D721Med (cell line): Measurements from ENCODE around the gene SVOPL.

Experiments used
- DNase-seq: peaks from one replicate; pipeline ENCODE4 v3.0.0; 2011; ENCODE audit warnings: low spot score; ENCODE audit not compliant: insufficient read length
- FAIRE-seq: peaks from 2 replicates; lab custom pipeline; 2011; peaks lifted over from hg19 to GRCh38; lab: Jason Lieb, UNC
- TF ChIP-seq, protein P1 (sequence below): IDR thresholded peaks from 2 replicates; pipeline ENCODE4 v1.5.1; 2012; ENCODE audit warnings: mild to moderate bottlenecking, control low read depth; ENCODE audit not compliant: insufficient read depth; ENCODE audit errors: missing control alignments

Gene SVOPL

GRCh38 chr7:138553805-138554204, 147.4 kb downstream of the SVOPL start:
- TF ChIP-seq, protein P1, sequence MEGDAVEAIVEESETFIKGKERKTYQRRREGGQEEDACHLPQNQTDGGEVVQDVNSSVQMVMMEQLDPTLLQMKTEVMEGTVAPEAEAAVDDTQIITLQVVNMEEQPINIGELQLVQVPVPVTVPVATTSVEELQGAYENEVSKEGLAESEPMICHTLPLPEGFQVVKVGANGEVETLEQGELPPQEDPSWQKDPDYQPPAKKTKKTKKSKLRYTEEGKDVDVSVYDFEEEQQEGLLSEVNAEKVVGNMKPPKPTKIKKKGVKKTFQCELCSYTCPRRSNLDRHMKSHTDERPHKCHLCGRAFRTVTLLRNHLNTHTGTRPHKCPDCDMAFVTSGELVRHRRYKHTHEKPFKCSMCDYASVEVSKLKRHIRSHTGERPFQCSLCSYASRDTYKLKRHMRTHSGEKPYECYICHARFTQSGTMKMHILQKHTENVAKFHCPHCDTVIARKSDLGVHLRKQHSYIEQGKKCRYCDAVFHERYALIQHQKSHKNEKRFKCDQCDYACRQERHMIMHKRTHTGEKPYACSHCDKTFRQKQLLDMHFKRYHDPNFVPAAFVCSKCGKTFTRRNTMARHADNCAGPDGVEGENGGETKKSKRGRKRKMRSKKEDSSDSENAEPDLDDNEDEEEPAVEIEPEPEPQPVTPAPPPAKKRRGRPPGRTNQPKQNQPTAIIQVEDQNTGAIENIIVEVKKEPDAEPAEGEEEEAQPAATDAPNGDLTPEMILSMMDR = no peak
- FAIRE-seq = no peak
- DNase-seq = no peak

DNA sequence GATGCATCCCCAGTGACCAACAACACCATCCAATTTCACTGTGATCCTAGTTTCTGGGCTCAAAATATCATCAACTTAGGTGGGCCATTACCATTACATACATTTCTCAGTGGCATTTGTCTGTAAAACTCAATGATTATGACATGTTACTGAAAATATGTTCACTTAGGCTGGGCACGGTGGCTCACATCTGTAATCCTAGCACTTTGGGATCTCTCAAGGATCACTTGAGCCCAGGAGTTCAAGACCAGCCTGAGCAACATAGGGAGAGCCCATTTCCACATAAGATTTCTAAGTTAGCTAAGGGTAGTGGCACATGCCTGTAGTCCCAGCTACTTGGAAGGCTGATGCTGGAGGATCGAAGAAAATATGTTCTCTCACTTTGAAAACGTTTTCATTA, 150.1 kb downstream of the SVOPL start:
- FAIRE-seq (no peak), DNase-seq (no peak)
- TF ChIP-seq, protein P1 = no peak

- TF ChIP-seq, protein P1 = no peak
- DNase-seq (no peak), FAIRE-seq (no peak)
Observed at GRCh38 chr7:138550337-138550736, 150.8 kb downstream of the SVOPL start.

DNA sequence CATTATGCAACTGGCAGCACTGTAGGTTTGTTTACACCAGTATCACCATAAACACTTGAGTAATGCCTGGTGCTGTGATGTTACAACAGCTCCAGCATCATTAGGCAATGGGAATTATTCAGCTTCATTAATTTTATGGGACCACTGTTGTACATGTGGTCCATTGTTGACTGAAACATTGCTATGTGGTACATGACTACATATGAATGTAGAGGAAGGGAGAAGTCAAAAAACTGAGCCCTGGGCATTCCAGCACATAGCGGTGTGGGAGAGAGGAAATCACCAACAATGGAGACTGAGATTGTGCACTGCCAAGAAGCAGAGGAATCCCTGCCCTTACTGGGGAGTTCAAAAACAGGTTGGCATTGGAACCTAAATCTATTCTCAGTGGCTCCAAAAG, 152.1 kb downstream of the SVOPL start:
- FAIRE-seq = no peak
- TF ChIP-seq, protein P1 = no peak
- no peak for DNase-seq

GRCh38 chr7:138546829-138547228, 154.3 kb downstream of the SVOPL start:
- TF ChIP-seq, protein P1 = no peak
- DNase-seq (no peak), FAIRE-seq (no peak)

GRCh38 chr7:138546064-138546619, 155.0 kb downstream of the SVOPL start:
- TF ChIP-seq, protein P1 = no peak
- no peak for FAIRE-seq
- DNase-seq = no peak

GRCh38 chr7:138545123-138545522, 156.0 kb downstream of the SVOPL start:
- TF ChIP-seq, protein P1 = no peak
- DNase-seq (no peak), FAIRE-seq (no peak)
